GM12865 (cell line): ENCODE results near the gene RNASEH2A.

Source experiments
- DNase-seq: peaks from one replicate; pipeline ENCODE4 v3.0.0; 2010; ENCODE audit warnings: low read depth
- H3K4me3 ChIP-seq: 2 replicates; pipeline ENCODE4 v1.5.1; 2011; ENCODE audit warnings: mild to moderate bottlenecking, low read depth, low read length, control low read depth
- CTCF ChIP-seq: IDR thresholded peaks from 2 replicates; pipeline ENCODE4 v1.5.1; 2011; ENCODE audit warnings: low read length, control low read depth, low read depth, inconsistent platforms; ENCODE audit not compliant: insufficient read depth; ENCODE audit errors: missing control alignments

The RNASEH2A gene

GRCh38 chr19:12774588-12775555 is 31.5 kb upstream of the RNASEH2A start, which contains the start of gene HOOK2:
Gene HOOK2 (minus strand): TSS chr19:12775552. CDS start chr19:12775449, 103 bp downstream.
- peak within 1 kb of the TSS; percentile 66 for H3K4me3 ChIP-seq
- DNase-seq, result peak; percentile 33
- no peak for TF ChIP-seq CTCF

- peak; percentile 97 for TF ChIP-seq CTCF
- DNase-seq, result peak; percentile 87
- peak overlapping the region; percentile 92 for H3K4me3 ChIP-seq
Measured at GRCh38 chr19:12777217-12778016, 29.0 kb upstream of the RNASEH2A start.

GRCh38 chr19:12778017-12778904 is 28.1 kb upstream of the RNASEH2A start:
- peak; percentile 81 for DNase-seq
- TF ChIP-seq CTCF, result no peak

DNA sequence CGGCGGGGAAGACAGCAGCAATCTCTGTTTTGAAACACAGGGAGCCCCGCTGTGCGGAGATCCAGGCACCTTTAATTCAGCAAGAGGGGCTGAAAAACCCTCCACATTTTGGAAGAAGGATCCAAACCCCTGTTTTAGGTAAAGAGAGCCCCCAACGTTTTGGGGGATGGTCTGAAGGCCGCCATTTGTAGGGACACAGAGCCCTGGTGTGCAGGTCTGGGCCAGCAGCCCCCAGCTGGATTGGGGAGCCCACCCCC is 27.6 kb upstream of the RNASEH2A start:
- no peak for TF ChIP-seq CTCF
- peak overlapping the region; percentile 92 for H3K4me3 ChIP-seq

More at GRCh38 chr19:12778017-12778904, 28.1 kb upstream of the RNASEH2A start:
- peak overlapping the region; percentile 92 for H3K4me3 ChIP-seq

GRCh38 chr19:12779162-12779993 is 27.0 kb upstream of the RNASEH2A start:
- TF ChIP-seq CTCF, result peak; percentile 11
- H3K4me3 ChIP-seq, result peak overlapping the region; percentile 92
- DNase-seq, result peak; percentile 64

More for the DNA sequence above, 27.6 kb upstream of the RNASEH2A start:
- DNase-seq, result peak; percentile 37

- no peak for DNase-seq
- peak overlapping the region; percentile 46 for H3K4me3 ChIP-seq
- no peak for TF ChIP-seq CTCF
Measured at GRCh38 chr19:12782174-12782423, 24.3 kb upstream of the RNASEH2A start.
